GM12872 (cell line): ENCODE results near the gene NT5DC2.

Experiments used
- CTCF ChIP-seq: IDR thresholded peaks from 3 replicates; pipeline ENCODE4 v1.5.1; 2011; ENCODE audit warnings: low read depth, mild to moderate bottlenecking, low read length, moderate library complexity; ENCODE audit not compliant: insufficient read depth

Gene NT5DC2

GRCh38 chr3:52521488-52521824 lies 12.2 kb downstream of the NT5DC2 start:
- TF ChIP-seq CTCF, result no peak

GRCh38 chr3:52520716-52521487 lies 12.8 kb downstream of the NT5DC2 start:
- TF ChIP-seq CTCF, result no peak

- no peak for TF ChIP-seq CTCF
Measured at GRCh38 chr3:52520141-52520667, 13.5 kb downstream of the NT5DC2 start.

GRCh38 chr3:52519445-52520140 lies 14.1 kb downstream of the NT5DC2 start:
- no peak for TF ChIP-seq CTCF

GRCh38 chr3:52518723-52519444 lies 14.8 kb downstream of the NT5DC2 start:
- TF ChIP-seq CTCF, result no peak

GRCh38 chr3:52517796-52518722 lies 15.6 kb downstream of the NT5DC2 start:
- TF ChIP-seq CTCF, result no peak
